Kidney (tissue), 14 donors: ENCODE results near the gene GPR78. TPM values are rescaled to one million over a fixed set of nuclear protein-coding genes. Genes with fewer than 3 reads are reported as not detected.

Experiments used
- DNase-seq, 5 donors: peaks; one replicate each; pipeline ENCODE4 v3.0.0-alpha.2; 2013 to 2020
- FAIRE-seq: peaks from 2 replicates; lab custom pipeline; 2012; peaks lifted over from hg19 to GRCh38; lab: Jason Lieb, UNC
- H3K27ac ChIP-seq, 2 donors: one replicate each; pipeline ENCODE4 v1.7.0; 2013; ENCODE audit warnings: low read depth in 2 of 2, low read length in 2 of 2, inconsistent platforms in 1 of 2
- H3K27me3 ChIP-seq: one replicate; pipeline ENCODE4 v1.7.1; 2013; ENCODE audit warnings: low read length, inconsistent platforms; ENCODE audit not compliant: control insufficient read depth, insufficient read depth
- H3K36me3 ChIP-seq, 3 donors: one replicate each; pipeline versions ENCODE4 v1.7.0 to v1.7.1; 2013; ENCODE audit warnings: low read length in 3 of 3, control low read depth in 1 of 3, inconsistent platforms in 1 of 3; ENCODE audit not compliant: insufficient read depth in 3 of 3, control insufficient read depth in 2 of 3
- H3K4me1 ChIP-seq, 3 donors: one replicate each; pipeline versions ENCODE4 v1.7.0 to v1.7.1; 2013; ENCODE audit warnings: low read length in 3 of 3, inconsistent platforms in 1 of 3, low read depth in 1 of 3; ENCODE audit not compliant: control insufficient read depth in 2 of 3, insufficient read depth in 2 of 3
- H3K4me3 ChIP-seq, 3 donors: one replicate each; pipeline versions ENCODE4 v1.7.0 to v1.8.1; 2013; ENCODE audit warnings: low read length in 3 of 3, control low read depth in 1 of 3, inconsistent platforms in 1 of 3
- H3K9ac ChIP-seq, 3 donors: one replicate each; pipeline versions ENCODE4 v1.7.0 to v1.7.1; 2013; ENCODE audit warnings: low read length in 3 of 3, control low read depth in 1 of 3, inconsistent platforms in 1 of 3
- H3K9me3 ChIP-seq, 3 donors: one replicate each; pipeline versions ENCODE4 v1.7.0 to v1.7.1; 2013; ENCODE audit warnings: low read length in 3 of 3, control low read depth in 1 of 3, inconsistent platforms in 1 of 3; ENCODE audit not compliant: control insufficient read depth in 2 of 3, insufficient read depth in 1 of 3
- CTCF ChIP-seq: IDR thresholded peaks from 3 replicates; pipeline ENCODE4 v1.5.1; 2012; ENCODE audit warnings: mild to moderate bottlenecking, moderate library complexity, borderline replicate concordance; ENCODE audit not compliant: insufficient read depth; ENCODE audit errors: extremely low read depth
- intact Hi-C: fragments of 100-400 bp; cut with DNase I; formaldehyde crosslinking; loops from one replicate; pipeline ENCODE4 v1.11.1; 2022
- polyA plus RNA-seq: library from polyadenylated mRNA; stranded (reverse); fragments of 350-450 nt; fragmentation: Illumina TruSeq; extraction: RNeasy Lipid Tissue Mini Kit (QIAGEN cat#74804); gene quantifications from one replicate; pipeline ENCODE4 v1.2.3, GENCODE V29; 2014; ENCODE audit warnings: low read depth, low replicate concordance; ENCODE audit not compliant: insufficient read depth
- total RNA-seq: library from RNA; stranded (reverse); fragmentation: NEBNext Ultra II Directional; extraction: Animal tissue kit (Norgen Biotek cat#: 25700); gene quantifications from one replicate; pipeline ENCODE4 v1.2.1, GENCODE V29; 2021
- donor health status: control.
- donor health status: control.
- donor health status: control.
- donor health status: control.
- donor health status: control.
- donor health status: DM: yes; HTN: yes; CAD: no.
- donor health status: Normal renal cell carcinoma (clear cell type).

The GPR78 gene
- total and polyA plus RNA-seq, 2 donors from 2014 or later = not detected

GRCh38 chr4:8615921-8616787 lies 36.0 kb downstream of the GPR78 start:
- Histone ChIP-seq H3K4me1 (no peaks in the 10 kb centered on the region), H3K9me3 (no peaks in the 10 kb centered on the region), H3K27ac (no peak overlapping the region), H3K9ac (no peak overlapping the region), H3K27me3 (no peaks in the 10 kb centered on the region), H3K4me3 (no peak overlapping the region), H3K36me3 (no peaks in the 10 kb centered on the region)
- TF ChIP-seq CTCF = no peak
- no peak for FAIRE-seq
- intact Hi-C loops = no loop called here
- DNase-seq = peak in 1 of 5 donors; percentile 59

GRCh38 chr4:8616831-8617230 lies 36.6 kb downstream of the GPR78 start:
- Histone ChIP-seq H3K4me3 (no peak overlapping the region), H3K4me1 (no peaks in the 10 kb centered on the region), H3K9me3 (no peaks in the 10 kb centered on the region), H3K36me3 (no peaks in the 10 kb centered on the region), H3K9ac (no peak overlapping the region), H3K27ac (no peak overlapping the region), H3K27me3 (no peaks in the 10 kb centered on the region)
- DNase-seq (peak in 1 of 5 donors; percentile 46), FAIRE-seq (no peak)
- no peak for TF ChIP-seq CTCF
- intact Hi-C loops = no loop called here

- Histone ChIP-seq H3K27ac (no peak overlapping the region), H3K27me3 (no peaks in the 10 kb centered on the region), H3K4me3 (no peak overlapping the region), H3K9ac (no peak overlapping the region), H3K36me3 (no peaks in the 10 kb centered on the region), H3K9me3 (no peaks in the 10 kb centered on the region), H3K4me1 (no peaks in the 10 kb centered on the region)
- FAIRE-seq (no peak), DNase-seq (peak in 1 of 5 donors; percentile 37)
- no peak for TF ChIP-seq CTCF
- intact Hi-C loops = no loop called here
These were observed 37.4 kb downstream of the GPR78 start for GRCh38 chr4:8617486-8618040.
